GM12892 (cell line): ENCODE measurements around the gene NUDT3.

Experiments used
- POLR2A ChIP-seq: IDR thresholded peaks from 2 replicates; pipeline ENCODE4 v1.6.1; 2011; ENCODE audit warnings: low read depth, low read length, control low read depth
- POLR2AphosphoS5 ChIP-seq: IDR thresholded peaks from 2 replicates; pipeline ENCODE4 v1.6.1; 2011; ENCODE audit warnings: low read depth, low read length, control low read depth
- TAF1 ChIP-seq: IDR thresholded peaks from 2 replicates; pipeline ENCODE4 v1.6.1; 2011; ENCODE audit warnings: low read depth, mild to moderate bottlenecking, control low read depth, low read length, borderline replicate concordance

DNA sequence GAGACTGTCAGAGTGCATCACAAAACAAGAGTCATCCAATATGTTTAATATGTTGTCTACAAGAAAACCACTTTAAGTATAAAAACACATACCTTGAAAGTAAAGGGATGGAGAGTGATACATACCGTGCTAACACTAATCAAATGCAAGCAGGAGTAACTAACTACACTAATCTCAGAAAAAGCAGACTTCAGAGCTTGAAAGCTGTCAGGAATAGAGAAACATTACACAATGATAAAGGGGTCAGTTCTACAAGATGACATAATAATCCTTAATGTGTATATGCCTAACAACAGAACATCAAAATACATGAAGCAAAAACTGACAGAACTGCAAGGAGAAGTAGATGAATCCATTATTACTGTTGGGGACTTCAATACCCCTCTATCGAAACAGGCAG lies 84.0 kb downstream of the NUDT3 start:
- TF ChIP-seq TAF1 = no peak
- no peak for TF ChIP-seq POLR2A
- no peak for TF ChIP-seq POLR2AphosphoS5
